PC-3 (cell line): ENCODE results near the gene SLC37A4. TPM values are rescaled to one million over a fixed set of nuclear protein-coding genes. Genes with fewer than 3 reads are reported as not detected.

Experiments used
- ATAC-seq: fragments of 200-7000 bp; cut with Tn5 transposase; 2 replicates; pipeline ENCODE4 v1.9.1; 2020; ENCODE audit warnings: mild to moderate bottlenecking, moderate library complexity
- BruUV-seq: library from RNA; stranded (reverse); fragments of 400-500 nt; replicated peaks from 2 replicates; lab custom pipeline; 2021; lab: Mats Ljungman, UMichigan
- CTCF ChIA-PET: fragments of 300-600 bp; sonication (Branson Sonifier 250); formaldehyde crosslinking; loops from one replicate; lab custom pipeline; 2022; ENCODE audit warnings: antibody characterized with exemption; lab: Charles Lee
- POLR2A ChIA-PET: fragments of 300-600 bp; sonication (Branson Sonifier 250); formaldehyde crosslinking; loops from one replicate; lab custom pipeline; 2022; ENCODE audit warnings: antibody characterized with exemption; ENCODE audit not compliant: unreplicated experiment; lab: Charles Lee
- DNase-seq: peaks from one replicate; pipeline ENCODE4 v3.0.0-alpha.2; 2015
- H2AFZ ChIP-seq: fragments of 300-600 bp; sonication (generic); 2 replicates; pipeline ENCODE4 v1.6.0; 2016; ENCODE audit warnings: antibody characterized with exemption, low read length
- H3F3A ChIP-seq: fragments of 300-600 bp; sonication (generic); one replicate; pipeline ENCODE4 v1.6.0; 2017; ENCODE audit warnings: antibody characterized with exemption, low read length, control low read depth, mild to moderate bottlenecking; ENCODE audit not compliant: unreplicated experiment
- H3K27ac ChIP-seq: fragments of 300-600 bp; sonication (generic); 2 replicates; pipeline ENCODE4 v1.5.1; 2016; ENCODE audit warnings: mild to moderate bottlenecking, low read length
- H3K27me3 ChIP-seq: fragments of 300-600 bp; sonication (generic); 2 replicates; pipeline ENCODE4 v1.6.1; 2016; ENCODE audit warnings: low read length, mixed read lengths
- H3K36me3 ChIP-seq: fragments of 300-600 bp; sonication (generic); 2 replicates; pipeline ENCODE4 v1.6.1; 2016; ENCODE audit warnings: low read depth, mixed run types, low read length, mixed read lengths
- H3K4me1 ChIP-seq: fragments of 300-600 bp; sonication (generic); 2 replicates; pipeline ENCODE4 v1.5.1; 2016; ENCODE audit warnings: low read length; ENCODE audit not compliant: insufficient read depth
- H3K4me2 ChIP-seq: fragments of 300-600 bp; sonication (generic); 2 replicates; pipeline ENCODE4 v1.6.0; 2016; ENCODE audit warnings: low read length
- H3K4me3 ChIP-seq: fragments of 300-600 bp; sonication (generic); 2 replicates; pipeline ENCODE4 v1.5.1; 2016; ENCODE audit warnings: mild to moderate bottlenecking, low read length, mixed read lengths
- H3K79me2 ChIP-seq: fragments of 300-600 bp; sonication (generic); 2 replicates; pipeline ENCODE4 v1.6.1; 2017; ENCODE audit warnings: low read length, mixed read lengths
- H3K9ac ChIP-seq: fragments of 300-600 bp; sonication (generic); 2 replicates; pipeline ENCODE4 v1.6.0; 2016; ENCODE audit warnings: mild to moderate bottlenecking, low read length
- H3K9me2 ChIP-seq: fragments of 300-600 bp; sonication (generic); replicated peaks from 2 replicates; pipeline ENCODE4 v1.6.1; 2016; ENCODE audit warnings: mixed run types, low read length, mixed read lengths
- H3K9me3 ChIP-seq: fragments of 300-600 bp; sonication (generic); 2 replicates; pipeline ENCODE4 v1.6.1; 2016; ENCODE audit warnings: low read length, mixed read lengths
- H4K20me1 ChIP-seq: fragments of 300-600 bp; sonication (generic); 2 replicates; pipeline ENCODE4 v1.6.1; 2016; ENCODE audit warnings: low read length, mixed read lengths
- EZH2 ChIP-seq: fragments of 300-600 bp; sonication (generic); IDR thresholded peaks from one replicate; pipeline ENCODE4 v1.6.1; 2017; ENCODE audit warnings: antibody characterized with exemption, mild to moderate bottlenecking, low read length; ENCODE audit not compliant: unreplicated experiment
- EZH2phosphoT487 ChIP-seq: fragments of 300-600 bp; sonication (generic); IDR thresholded peaks from 2 replicates; pipeline ENCODE4 v1.6.1; 2018; ENCODE audit warnings: mild to moderate bottlenecking, antibody characterized with exemption, low read length, borderline replicate concordance
- intact Hi-C: fragments of 100-400 bp; cut with micrococcal nuclease; formaldehyde crosslinking; loops from 2 replicates; pipeline ENCODE4 v1.9.0; 2023
- total RNA-seq: library from RNA; depleted of rRNA; stranded (reverse); fragments of >200 nt; gene quantifications from 2 replicates; pipeline ENCODE4 v1.2.3, GENCODE V29; 2014
- TF ChIP-seq, protein P1 (sequence below): fragments of 300-600 bp; sonication (generic); conservative IDR thresholded peaks from 2 replicates; pipeline ENCODE4 v1.5.1; 2017; ENCODE audit warnings: antibody characterized with exemption, low read depth, mild to moderate bottlenecking, low read length

SLC37A4 gene
- total RNA-seq, 1 experiment from 2014 or later, result 31.4 TPM

DNA sequence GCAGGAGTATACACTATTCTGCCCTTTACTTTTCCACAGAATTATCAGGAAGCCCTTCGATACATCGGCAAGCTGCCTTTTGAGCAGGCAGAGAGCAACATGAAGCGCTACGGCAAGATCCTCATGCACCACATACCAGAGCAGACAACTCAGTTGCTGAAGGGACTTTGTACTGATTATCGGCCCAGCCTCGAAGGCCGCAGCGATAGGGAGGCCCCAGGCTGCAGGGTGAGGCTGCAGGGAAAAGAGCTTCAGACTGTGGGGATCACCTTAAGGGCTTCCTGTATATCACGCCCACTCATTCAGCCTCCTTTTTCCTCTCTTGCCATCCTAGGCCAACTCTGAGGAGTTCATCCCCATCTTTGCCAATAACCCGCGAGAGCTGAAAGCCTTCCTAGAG is 47.2 kb upstream of the SLC37A4 start:
- no peak for ATAC-seq
- intact Hi-C loops, result no loop called here
- Histone ChIP-seq H3K9me3 (no peaks in the 10 kb centered on the region), H3K27ac (no peak overlapping the region), H3K36me3 (peaks cover 63% of the 10 kb centered on the region), H3K27me3 (no peaks in the 10 kb centered on the region), H3K9ac (no peak overlapping the region), H3F3A (no peaks in the 10 kb centered on the region), H4K20me1 (no peaks in the 10 kb centered on the region), H3K4me3 (no peak overlapping the region), H3K79me2 (no peaks in the 10 kb centered on the region), H3K4me2 (no peak overlapping the region), H3K9me2 (no peaks in the 10 kb centered on the region), H2AFZ (no peak overlapping the region), H3K4me1 (no peaks in the 10 kb centered on the region)
- no TSS peak for BruUV-seq
- no peak for DNase-seq
- POLR2A ChIA-PET, result no interaction called here
- TF ChIP-seq EZH2phosphoT487 (no peak), EZH2 (no peak)
- TF ChIP-seq, protein P1, sequence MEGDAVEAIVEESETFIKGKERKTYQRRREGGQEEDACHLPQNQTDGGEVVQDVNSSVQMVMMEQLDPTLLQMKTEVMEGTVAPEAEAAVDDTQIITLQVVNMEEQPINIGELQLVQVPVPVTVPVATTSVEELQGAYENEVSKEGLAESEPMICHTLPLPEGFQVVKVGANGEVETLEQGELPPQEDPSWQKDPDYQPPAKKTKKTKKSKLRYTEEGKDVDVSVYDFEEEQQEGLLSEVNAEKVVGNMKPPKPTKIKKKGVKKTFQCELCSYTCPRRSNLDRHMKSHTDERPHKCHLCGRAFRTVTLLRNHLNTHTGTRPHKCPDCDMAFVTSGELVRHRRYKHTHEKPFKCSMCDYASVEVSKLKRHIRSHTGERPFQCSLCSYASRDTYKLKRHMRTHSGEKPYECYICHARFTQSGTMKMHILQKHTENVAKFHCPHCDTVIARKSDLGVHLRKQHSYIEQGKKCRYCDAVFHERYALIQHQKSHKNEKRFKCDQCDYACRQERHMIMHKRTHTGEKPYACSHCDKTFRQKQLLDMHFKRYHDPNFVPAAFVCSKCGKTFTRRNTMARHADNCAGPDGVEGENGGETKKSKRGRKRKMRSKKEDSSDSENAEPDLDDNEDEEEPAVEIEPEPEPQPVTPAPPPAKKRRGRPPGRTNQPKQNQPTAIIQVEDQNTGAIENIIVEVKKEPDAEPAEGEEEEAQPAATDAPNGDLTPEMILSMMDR, result no peak
- CTCF ChIA-PET, result no interaction called here

DNA sequence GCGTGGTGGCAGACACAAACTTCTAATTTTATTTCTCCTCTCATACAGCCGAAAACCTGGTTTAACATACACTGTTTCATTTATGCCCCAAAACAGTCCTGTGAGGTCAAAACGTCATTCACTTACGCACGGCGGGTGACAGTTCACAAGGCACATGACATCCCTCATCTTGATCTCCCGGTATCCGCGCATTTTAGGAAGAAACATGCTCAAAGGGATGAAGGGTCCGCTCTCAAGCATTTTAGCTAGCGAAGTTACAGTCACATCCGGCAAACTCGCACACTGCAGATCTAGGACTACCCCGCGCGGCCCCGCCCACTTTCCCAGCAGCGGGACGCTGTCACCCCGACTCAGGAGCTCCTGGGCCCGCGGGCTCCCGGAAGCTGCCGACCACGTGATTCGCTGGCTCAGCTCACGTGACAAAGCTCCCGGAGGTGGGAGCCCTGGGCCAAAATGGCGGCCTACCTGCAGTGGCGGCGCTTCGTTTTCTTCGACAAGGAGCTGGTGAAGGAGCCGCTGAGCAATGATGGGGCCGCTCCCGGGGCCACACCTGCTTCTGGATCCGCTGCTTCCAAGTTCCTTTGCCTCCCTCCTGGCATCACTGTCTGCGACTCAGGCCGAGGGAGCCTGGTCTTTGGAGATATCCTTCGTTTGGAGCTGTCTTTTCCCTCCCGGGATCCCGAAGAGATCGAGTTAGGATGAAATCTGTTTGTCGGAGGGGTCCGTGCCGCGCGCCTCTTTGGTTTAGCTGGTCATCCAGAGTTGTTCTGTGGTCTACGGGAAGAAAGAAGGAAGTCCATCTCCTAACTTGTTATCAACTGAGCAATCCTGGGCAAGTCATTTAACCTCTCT is 36.9 kb upstream of the SLC37A4 start, which contains the start of gene VPS11:
Gene VPS11 (plus strand): TSS at position 448 of the 852 bp plus-strand sequence. CDS start 6 bp downstream, at position 454.
- intact Hi-C loops, result loop anchor here (1.0 to 2.0 kb wide), 2 partner anchors 10 to 35 kb away; partner anchors contain the start of gene HYOU1
- TF ChIP-seq, protein P1, result no peak
- TF ChIP-seq EZH2phosphoT487 (no peak), EZH2 (no peak)
- H3F3A ChIP-seq, result no peaks in the 10 kb centered on the region
- DNase-seq, result peak; percentile 99
- H3K9me2 ChIP-seq, result no peaks in the 10 kb centered on the region
- no peaks in the 10 kb centered on the region for H3K9me3 ChIP-seq
- BruUV-seq, result TSS peak; percentile 82
- H3K79me2 ChIP-seq, result peaks cover 47% of the 10 kb centered on the region
- peaks cover 14% of the 10 kb centered on the region; the same call in 1 of the 2 replicates for H3K4me1 ChIP-seq
- ChIA-PET CTCF (interaction anchor here (0.5 to 1.1 kb wide), 5 partner anchors 12 to 372 kb away, joined by 3 read pairs; no protein-coding TSS in a partner anchor), POLR2A (interaction anchor here (0.6 to 1.6 kb wide), 11 partner anchors 9 to 974 kb away, joined by 3 to 34 read pairs (median 5); partner anchors contain the start of genes CBL, DPAGT1, HMBS and RPS25)
- H4K20me1 ChIP-seq, result no peaks in the 10 kb centered on the region
- H3K4me2 ChIP-seq, result peak within 1 kb of the TSS; percentile 75
- H3K9ac ChIP-seq, result peak within 1 kb of the TSS; percentile 92
- peak; percentile 98 for ATAC-seq
- peak within 1 kb of the TSS; percentile 87 for H3K4me3 ChIP-seq
- peak within 1 kb of the TSS; percentile 75 for H2AFZ ChIP-seq
- H3K27ac ChIP-seq, result peak within 1 kb of the TSS; percentile 43
- H3K27me3 ChIP-seq, result no peaks in the 10 kb centered on the region
- peaks cover 13% of the 10 kb centered on the region; the same call in 1 of the 2 replicates for H3K36me3 ChIP-seq
